Keratinocyte (primary cell): ENCODE data around the gene KLHL29. TPM values are rescaled to one million over a fixed set of nuclear protein-coding genes. Genes with fewer than 3 reads are reported as not detected.

Experiments used
- DNase-seq: peaks from one replicate; pipeline ENCODE4 v3.0.0-alpha.2; 2011; ENCODE audit warnings: low read depth, missing footprints, low spot score
- FAIRE-seq: peaks from 2 replicates; lab custom pipeline; 2011; peaks lifted over from hg19 to GRCh38; lab: Jason Lieb, UNC
- H2AFZ ChIP-seq: 2 replicates; pipeline ENCODE4 v1.6.0; 2012; ENCODE audit warnings: low read length, control low read depth, inconsistent platforms; ENCODE audit not compliant: control insufficient read depth
- H3K27ac ChIP-seq: 2 replicates; pipeline ENCODE4 v1.5.1; 2011; ENCODE audit warnings: low read length; ENCODE audit not compliant: control insufficient read depth, insufficient read depth
- H3K27me3 ChIP-seq: 3 replicates; pipeline ENCODE4 v1.6.0; 2011; ENCODE audit warnings: low read length; ENCODE audit not compliant: control insufficient read depth, insufficient read depth; ENCODE audit errors: extremely low read depth
- H3K36me3 ChIP-seq, 2 experiments: 2 replicates in 1 of 2; 3 replicates in 1 of 2; pipeline ENCODE4 v1.5.1; 2011; ENCODE audit warnings: low read length in 2 of 2, mild to moderate bottlenecking in 1 of 2; ENCODE audit not compliant: control insufficient read depth in 2 of 2, insufficient read depth in 2 of 2; ENCODE audit errors: extremely low read depth in 1 of 2
- H3K4me1 ChIP-seq: 3 replicates; pipeline ENCODE4 v1.5.1; 2011; ENCODE audit warnings: low read length; ENCODE audit not compliant: control insufficient read depth, insufficient read depth; ENCODE audit errors: extremely low read depth
- H3K4me2 ChIP-seq: 3 replicates; pipeline ENCODE4 v1.6.0; 2011; ENCODE audit warnings: low read depth, low read length; ENCODE audit not compliant: control insufficient read depth, insufficient read depth; ENCODE audit errors: extremely low read depth
- H3K4me3 ChIP-seq, 3 experiments: fragments of 200-600 bp in 1 of 3; sonication (generic) in 1 of 3; 2 replicates in 2 of 3; 3 replicates in 1 of 3; pipeline ENCODE4 v1.5.1; 2011 to 2016; ENCODE audit warnings: low read length in 3 of 3, mild to moderate bottlenecking in 3 of 3, control low read depth in 2 of 3, inconsistent platforms in 1 of 3, low read depth in 1 of 3, mixed read lengths in 1 of 3, mixed run types in 1 of 3, moderate library complexity in 1 of 3; ENCODE audit not compliant: control insufficient read depth in 2 of 3, insufficient read depth in 2 of 3; ENCODE audit errors: extremely low read depth in 1 of 3
- H3K79me2 ChIP-seq: 2 replicates; pipeline ENCODE4 v1.6.0; 2012; ENCODE audit warnings: low read length; ENCODE audit not compliant: control insufficient read depth, insufficient read depth
- H3K9ac ChIP-seq: 3 replicates; pipeline ENCODE4 v1.6.0; 2011; ENCODE audit warnings: low read length; ENCODE audit not compliant: control insufficient read depth, insufficient read depth; ENCODE audit errors: extremely low read depth
- H3K9me1 ChIP-seq: 3 replicates; pipeline ENCODE4 v1.6.0; 2011; ENCODE audit warnings: low read length; ENCODE audit not compliant: control insufficient read depth, insufficient read depth; ENCODE audit errors: extremely low read depth
- H3K9me3 ChIP-seq: 2 replicates; pipeline ENCODE4 v1.5.1; 2012; ENCODE audit warnings: low read depth, low read length; ENCODE audit not compliant: control insufficient read depth
- H4K20me1 ChIP-seq: 3 replicates; pipeline ENCODE4 v1.6.0; 2011; ENCODE audit warnings: low read length; ENCODE audit not compliant: control insufficient read depth, insufficient read depth; ENCODE audit errors: extremely low read depth
- CTCF ChIP-seq, 3 experiments: IDR thresholded peaks in 1 of 3; conservative IDR thresholded peaks in 1 of 3; optimal IDR thresholded peaks in 1 of 3; 2 replicates in 2 of 3; 3 replicates in 1 of 3; pipeline versions ENCODE3 to v1.5.1; 2011; ENCODE audit warnings: low read length in 3 of 3, mild to moderate bottlenecking in 3 of 3, moderate library complexity in 2 of 3, control low read depth in 1 of 3, inconsistent platforms in 1 of 3; ENCODE audit not compliant: insufficient read depth in 2 of 3; ENCODE audit errors: extremely low read depth in 1 of 3
- EZH2 ChIP-seq: IDR thresholded peaks from one replicate; pipeline ENCODE4 v1.6.1; 2012; ENCODE audit warnings: inconsistent platforms, mild to moderate bottlenecking, low read length, moderate library complexity
- dilution Hi-C: fragments of 300-500 bp; cut with MboI; formaldehyde crosslinking; loops from one replicate; pipeline ENCODE4 v1.7.0; 2020; ENCODE audit warnings: low sequenced_read_pairs; ENCODE audit not compliant: extremely low pct_ligation_motif_present
- polyA plus RNA-seq, 5 experiments: library from polyadenylated mRNA; depleted of rRNA in 3 of 5; stranded (reverse) in 3 of 5; stranded (forward) in 1 of 5; unstranded in 1 of 5; fragments of >200 nt; gene quantifications; 1 replicate in 1 of 5; 2 replicates in 3 of 5; 3 replicates in 1 of 5; pipeline versions ENCODE4 v1.2.1 to v1.2.3, GENCODE V29; 2011 to 2012; ENCODE audit warnings: missing spikeins in 2 of 5, low read depth in 1 of 5, low replicate concordance in 1 of 5

The KLHL29 gene
- polyA plus RNA-seq, 1 donor (not counting 4 experiments of a cell fraction or from before 2014, with no cell fraction given) = 4.7 TPM

GRCh38 chr2:23698116-23698693 is 313.2 kb downstream of the KLHL29 start:
- TF ChIP-seq EZH2 (no peak), CTCF (optimal IDR thresholded peaks at IDR 0.05 in 1 of 3, IDR thresholded peaks at IDR 0.05 in 1 of 3, conservative IDR thresholded peaks at IDR 0.05 in 1 of 3; ENCODE audit: extremely low read depth in 1 of 3, insufficient read depth in 2 of 3, low read length in 3 of 3) (no peak)
- H3K9ac ChIP-seq = no peak overlapping the region
- H3K4me2 ChIP-seq = no peak overlapping the region
- DNase-seq (no peak), FAIRE-seq (no peak)
- H4K20me1 ChIP-seq = no peaks in the 10 kb centered on the region
- no peaks in the 10 kb centered on the region for H3K4me1 ChIP-seq
- H3K27me3 ChIP-seq = no peaks in the 10 kb centered on the region
- dilution Hi-C loops = no loop called here
- H2AFZ ChIP-seq = no peak overlapping the region
- no peaks in the 10 kb centered on the region for H3K79me2 ChIP-seq
- H3K27ac ChIP-seq = no peak overlapping the region
- H3K4me3 ChIP-seq = no peak overlapping the region
- no peaks in the 10 kb centered on the region for H3K9me1 ChIP-seq
- H3K9me3 ChIP-seq = no peaks in the 10 kb centered on the region
- peaks cover 10 to 28% of the 10 kb centered on the region in 2 experiments for H3K36me3 ChIP-seq

GRCh38 chr2:23698721-23699579 is 314.0 kb downstream of the KLHL29 start:
- no peak overlapping the region for H3K27ac ChIP-seq
- no peaks in the 10 kb centered on the region for H3K79me2 ChIP-seq
- DNase-seq = no peak
- H3K9me1 ChIP-seq = no peaks in the 10 kb centered on the region
- H4K20me1 ChIP-seq = no peaks in the 10 kb centered on the region
- H3K9me3 ChIP-seq = no peaks in the 10 kb centered on the region
- TF ChIP-seq CTCF (optimal IDR thresholded peaks at IDR 0.05 in 1 of 3, IDR thresholded peaks at IDR 0.05 in 1 of 3, conservative IDR thresholded peaks at IDR 0.05 in 1 of 3; ENCODE audit: extremely low read depth in 1 of 3, insufficient read depth in 2 of 3, low read length in 3 of 3) (no peak), EZH2 (no peak)
- no peak overlapping the region for H3K4me3 ChIP-seq
- H3K9ac ChIP-seq = no peak overlapping the region
- no peak overlapping the region for H2AFZ ChIP-seq
- H3K27me3 ChIP-seq = no peaks in the 10 kb centered on the region
- no peaks in the 10 kb centered on the region for H3K4me1 ChIP-seq
- dilution Hi-C loops = no loop called here
- no peak for FAIRE-seq
- peaks cover 14 to 30% of the 10 kb centered on the region in 2 experiments for H3K36me3 ChIP-seq
- no peak overlapping the region for H3K4me2 ChIP-seq
